SH-SY5Y (cell line): ENCODE measurements around the gene CARD14.

Experiments
- GATA2 ChIP-seq: IDR thresholded peaks from 2 replicates; pipeline ENCODE4 v1.6.1; 2011; ENCODE audit warnings: mild to moderate bottlenecking, low read depth, low read length
- GATA3 ChIP-seq: IDR thresholded peaks from 2 replicates; pipeline ENCODE4 v1.6.1; 2011; ENCODE audit warnings: low read depth, mild to moderate bottlenecking, low read length, moderate library complexity

CARD14 gene

GRCh38 chr17:80169784-80170500, at the start of gene CARD14:
Gene CARD14, plus strand, starts transcription at chr17:80170030. Its CDS starts 11,409 bp downstream, at chr17:80181439.
- TF ChIP-seq GATA3 = no peak
- no peak for TF ChIP-seq GATA2

DNA sequence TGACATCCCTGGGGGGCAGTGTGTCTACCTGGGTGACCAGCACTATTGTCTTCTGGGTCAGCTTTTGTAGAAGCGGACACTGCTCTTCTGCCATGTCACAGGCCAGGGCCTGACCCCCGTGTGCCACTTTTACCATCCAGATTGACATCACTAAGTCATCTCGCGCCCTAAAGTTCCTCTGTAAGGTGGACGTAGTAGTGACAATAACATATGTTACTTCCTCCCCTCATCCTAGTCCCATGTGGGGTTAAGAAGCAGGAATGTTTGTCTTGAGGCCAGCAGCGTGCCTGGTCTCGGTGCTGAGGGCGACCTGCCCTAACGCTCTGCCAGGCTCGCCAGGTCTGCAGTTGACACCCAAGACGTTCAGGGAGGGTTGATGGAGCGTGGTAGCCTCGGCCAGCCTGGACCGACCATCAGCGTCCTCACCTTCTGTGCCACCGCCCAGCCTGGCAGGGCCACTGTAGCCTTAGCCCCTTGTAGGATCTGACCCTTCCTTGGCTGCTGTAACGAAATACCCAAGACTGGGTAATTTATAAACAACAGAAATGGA, 47.7 kb upstream of the CARD14 start:
- TF ChIP-seq GATA3 (no peak), GATA2 (no peak)

- TF ChIP-seq GATA3 (no peak), GATA2 (no peak)
Measured at GRCh38 chr17:80122926-80123505, 46.8 kb upstream of the CARD14 start.

DNA sequence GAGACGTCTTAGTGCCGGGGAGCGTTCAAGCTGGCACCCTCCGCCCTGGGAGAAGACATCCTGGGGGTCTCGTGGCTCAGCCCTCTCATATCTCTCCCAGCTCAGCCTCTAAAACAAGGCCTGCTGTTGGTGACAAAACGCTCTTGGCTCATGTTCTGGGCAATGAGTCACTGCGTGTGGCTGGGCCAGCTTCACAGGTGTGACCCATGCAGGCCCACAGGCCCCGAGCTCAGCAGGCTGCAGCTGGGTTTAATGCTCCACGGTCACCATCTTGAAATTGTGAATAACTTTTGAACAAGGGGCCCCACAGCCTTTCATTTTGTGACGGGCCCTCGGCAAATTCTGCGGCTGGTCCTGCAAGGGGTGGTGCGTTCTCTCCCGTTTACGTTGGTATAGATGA, 46.0 kb upstream of the CARD14 start:
- TF ChIP-seq GATA2 (no peak), GATA3 (no peak)

GRCh38 chr17:80124351-80124981, 45.4 kb upstream of the CARD14 start:
- TF ChIP-seq GATA3 (no peak), GATA2 (no peak)

GRCh38 chr17:80125656-80126448, 44.0 kb upstream of the CARD14 start:
- TF ChIP-seq GATA3 (no peak), GATA2 (no peak)

DNA sequence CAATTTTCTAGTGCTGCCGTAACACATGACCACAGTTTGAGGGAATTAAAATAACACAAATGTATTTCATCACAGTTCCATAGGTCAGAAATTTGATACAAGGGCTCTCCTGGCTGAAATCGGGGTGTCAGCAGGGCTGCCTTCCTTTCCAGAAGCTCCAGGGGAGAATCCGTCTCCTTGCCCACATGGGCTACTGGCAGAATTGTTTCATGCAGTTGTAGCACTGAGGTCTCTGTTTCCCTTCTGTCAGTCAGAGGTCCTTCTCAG, 43.4 kb upstream of the CARD14 start:
- TF ChIP-seq GATA3 (no peak), GATA2 (no peak)

DNA sequence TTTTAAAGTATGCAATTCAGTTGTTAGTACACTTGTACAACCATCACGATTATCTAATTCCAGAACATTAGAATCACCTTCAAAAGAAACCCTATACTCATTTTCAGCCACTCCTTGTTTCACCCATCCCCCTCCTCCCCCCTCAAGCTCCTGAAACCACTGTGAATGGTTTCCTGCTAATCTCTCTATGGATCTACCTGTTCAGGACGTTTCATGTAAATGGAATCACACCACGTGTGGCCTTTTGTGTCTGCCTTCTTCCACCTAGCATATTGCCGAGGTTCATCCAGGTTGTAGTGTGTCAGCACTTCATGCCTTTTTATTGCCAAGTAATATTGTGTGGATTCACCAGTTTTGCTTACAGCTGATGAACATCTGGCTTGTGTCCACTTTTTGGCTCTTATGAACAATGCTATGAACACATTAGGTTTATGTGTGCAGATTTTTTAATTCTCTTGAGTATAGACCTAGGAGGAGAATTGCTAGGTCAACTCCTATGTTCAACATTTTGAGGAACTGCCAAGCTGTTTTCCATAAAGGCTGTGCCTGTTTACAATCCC, 40.7 kb upstream of the CARD14 start:
- TF ChIP-seq GATA2 (no peak), GATA3 (no peak)

DNA sequence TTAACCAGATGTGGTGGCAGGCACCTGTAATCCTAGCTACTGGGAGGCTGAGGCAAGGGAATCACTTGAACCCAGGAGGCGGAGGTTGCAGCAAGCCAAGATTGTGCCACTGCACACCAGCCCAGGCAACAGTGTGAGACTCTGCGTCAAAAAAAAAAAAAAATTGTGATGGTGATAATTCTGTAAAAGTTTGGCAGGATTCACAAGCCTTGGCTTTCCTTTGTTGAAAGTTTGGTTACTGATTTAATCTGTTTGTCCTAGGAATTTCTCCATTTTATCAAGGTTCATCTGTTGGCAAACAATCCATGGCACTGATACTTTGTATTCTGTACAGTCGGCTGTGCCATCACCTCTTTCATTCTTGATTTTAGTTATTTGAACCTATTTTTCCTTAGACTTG, 38.8 kb upstream of the CARD14 start:
- TF ChIP-seq GATA2 = no peak
- TF ChIP-seq GATA3 = no peak

DNA sequence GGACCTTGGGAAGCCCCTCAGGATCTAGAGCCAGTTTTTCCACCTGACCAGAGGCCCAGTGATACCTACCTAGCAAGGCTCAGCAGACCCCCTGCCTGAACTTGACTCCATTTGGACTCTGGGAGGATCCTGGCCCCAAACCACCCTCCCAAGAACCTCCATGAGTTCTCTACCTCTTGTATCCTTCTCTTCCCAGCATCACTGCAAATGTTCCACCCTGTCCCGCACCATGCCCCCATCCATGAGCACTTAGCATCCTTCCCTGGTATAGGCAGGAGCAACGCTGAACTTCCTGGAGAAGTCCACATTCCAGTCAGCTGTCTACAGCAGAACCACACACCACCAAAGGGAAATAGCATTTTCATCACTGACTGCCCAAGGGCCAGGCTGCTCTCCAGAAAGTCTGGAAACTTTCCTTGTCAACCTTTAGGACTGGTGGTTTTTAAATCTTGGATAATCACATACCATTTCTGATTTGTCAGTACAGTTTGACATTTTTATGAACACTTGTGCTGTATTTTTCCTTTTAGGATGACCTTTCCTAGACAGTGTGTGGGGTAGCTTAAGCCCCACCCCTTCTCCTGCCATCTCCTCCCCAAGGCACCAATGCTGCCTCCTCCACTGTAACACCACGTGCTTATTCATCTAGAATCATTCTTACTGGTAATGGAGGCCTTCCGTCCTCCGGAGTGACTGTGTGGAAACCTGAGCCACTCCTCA, 36.8 kb upstream of the CARD14 start:
- no peak for TF ChIP-seq GATA3
- TF ChIP-seq GATA2 = no peak

- TF ChIP-seq GATA3 = no peak
Measured at GRCh38 chr17:80133626-80133970, 36.2 kb upstream of the CARD14 start.

DNA sequence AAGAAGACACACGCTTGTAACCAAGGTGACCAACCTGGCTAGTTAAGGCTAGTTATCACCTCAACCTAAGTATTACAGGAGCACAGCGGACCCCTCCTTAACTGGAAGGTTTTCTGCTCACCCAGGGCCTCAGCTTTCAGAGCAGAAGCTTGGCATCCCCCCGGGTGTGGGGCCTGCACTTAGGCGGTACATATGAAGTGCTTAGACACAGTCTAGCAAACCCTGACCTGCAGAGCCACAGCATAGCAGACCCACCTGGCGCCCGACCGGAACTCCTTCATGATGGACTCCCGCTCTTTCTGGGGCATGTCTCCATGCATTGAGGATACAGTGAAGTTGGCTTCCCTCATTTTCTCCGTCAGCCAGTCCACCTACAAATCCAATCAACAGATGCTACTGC, 32.7 kb upstream of the CARD14 start:
- TF ChIP-seq GATA3 (no peak), GATA2 (no peak)

DNA sequence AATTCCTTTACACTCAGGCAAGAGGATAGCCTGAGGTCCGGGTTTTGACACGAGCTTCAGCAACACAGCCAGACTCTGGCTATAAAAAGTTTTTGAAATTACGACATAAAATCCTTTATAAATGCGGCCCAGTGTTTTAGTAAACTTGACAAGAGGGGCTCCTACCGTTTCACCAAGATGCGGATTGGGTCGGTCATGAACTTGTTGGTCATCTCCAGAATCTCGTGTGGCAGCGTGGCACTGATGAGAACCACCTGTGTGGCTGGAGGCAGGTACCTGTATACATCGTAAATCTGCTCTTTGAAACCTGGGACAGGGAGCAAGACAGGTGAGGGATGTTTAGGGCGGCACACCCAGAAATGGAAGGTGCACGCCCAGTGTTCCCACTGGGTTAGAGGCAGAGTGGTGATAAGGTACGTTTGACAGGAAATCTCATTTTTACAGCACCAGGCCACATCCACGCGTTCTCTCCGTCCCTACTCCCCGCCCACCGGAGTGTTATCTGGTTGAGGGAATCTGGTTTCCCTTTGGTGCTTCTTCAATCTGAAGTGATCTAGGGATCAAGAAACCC, 30.9 kb upstream of the CARD14 start:
- TF ChIP-seq GATA3 (no peak), GATA2 (no peak)
